Right renal pelvis (tissue), 4 donors: ENCODE results near the gene CSNK2A2. TPM values are rescaled to one million over a fixed set of nuclear protein-coding genes. Genes with fewer than 3 reads are reported as not detected.

Experiments
- DNase-seq, 4 donors: peaks; one replicate each; pipeline ENCODE4 v3.0.0-alpha.2; 2013; ENCODE audit warnings: low read depth in 4 of 4, low spot score in 3 of 4, missing footprints in 1 of 4
- polyA plus RNA-seq, 4 donors: library from polyadenylated mRNA; unstranded; fragments of 120-200 nt; gene quantifications; one replicate each; pipeline ENCODE4 v1.2.1, GENCODE V29; 2013; ENCODE audit not compliant: insufficient read length in 4 of 4

Gene CSNK2A2
- polyA plus RNA-seq, 4 donors: 64.5 to 74.9 (median 70.2) TPM

DNA sequence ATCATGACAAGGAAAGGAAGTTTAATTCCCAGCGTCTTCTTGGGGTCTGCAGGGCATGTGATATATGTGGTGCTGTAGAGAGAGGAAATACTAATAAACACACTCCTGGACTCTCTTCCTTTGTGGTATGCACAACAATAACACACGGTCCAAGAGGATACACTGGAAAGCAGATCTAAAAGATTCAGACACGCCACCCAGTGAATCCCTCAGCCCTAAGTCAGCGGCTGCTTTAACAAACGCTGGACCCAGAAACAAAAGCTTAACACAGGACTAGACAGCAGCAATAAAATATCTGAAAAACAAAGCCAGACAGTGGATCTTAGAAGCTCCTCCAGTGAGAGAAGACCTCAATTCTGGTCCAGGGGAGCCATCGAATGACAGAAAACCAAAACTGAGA is 81.8 kb downstream of the CSNK2A2 start:
- DNase-seq: no peak

DNA sequence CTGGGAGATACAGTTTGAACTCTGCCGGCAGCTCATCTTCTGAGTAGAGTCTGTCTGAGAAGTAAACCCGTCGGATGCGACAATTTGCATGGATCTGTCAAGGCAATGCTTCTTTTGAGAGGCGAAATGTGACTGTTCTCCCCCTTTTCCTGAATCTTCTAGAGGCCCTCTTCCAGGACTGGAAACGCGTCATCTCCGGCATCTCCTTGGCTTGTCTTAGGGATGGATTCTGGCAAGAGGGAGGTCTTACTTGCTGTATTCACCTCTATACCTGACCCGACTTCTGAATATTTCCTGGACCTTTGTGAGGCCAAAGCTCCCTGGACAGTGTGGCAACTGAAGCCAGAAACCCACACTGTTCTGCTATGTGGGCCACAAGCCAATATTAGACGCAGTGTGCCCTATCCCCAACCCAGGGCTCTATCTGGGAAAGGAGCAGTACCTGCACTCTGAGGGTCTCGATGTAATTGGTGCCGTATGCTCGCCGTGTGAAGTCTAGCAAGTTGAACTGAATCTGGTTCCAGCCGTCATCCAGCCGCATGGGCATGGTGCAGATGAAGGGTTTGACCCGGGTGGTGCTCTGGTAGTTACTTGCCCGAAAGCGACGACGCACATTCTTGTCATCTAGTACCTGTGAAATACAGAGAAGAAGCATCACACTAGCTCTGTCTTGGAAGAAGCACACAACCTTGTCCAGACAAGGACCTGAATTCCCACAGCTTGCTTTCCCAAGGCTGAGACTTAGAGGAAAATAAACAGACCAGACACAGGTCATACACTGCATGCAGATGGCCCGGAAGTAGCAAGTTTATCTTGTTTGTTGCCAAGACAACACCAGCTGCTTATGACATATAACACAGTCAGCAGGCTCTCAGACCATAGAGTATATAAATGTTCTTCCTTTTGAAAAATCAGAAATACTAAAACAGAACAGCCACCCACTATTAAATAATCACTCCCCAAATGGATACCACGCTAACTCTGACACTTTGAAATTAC is 82.8 kb downstream of the CSNK2A2 start:
- DNase-seq: no peak

GRCh38 chr16:58111302-58111627 is 86.6 kb downstream of the CSNK2A2 start:
- no peak for DNase-seq

DNA sequence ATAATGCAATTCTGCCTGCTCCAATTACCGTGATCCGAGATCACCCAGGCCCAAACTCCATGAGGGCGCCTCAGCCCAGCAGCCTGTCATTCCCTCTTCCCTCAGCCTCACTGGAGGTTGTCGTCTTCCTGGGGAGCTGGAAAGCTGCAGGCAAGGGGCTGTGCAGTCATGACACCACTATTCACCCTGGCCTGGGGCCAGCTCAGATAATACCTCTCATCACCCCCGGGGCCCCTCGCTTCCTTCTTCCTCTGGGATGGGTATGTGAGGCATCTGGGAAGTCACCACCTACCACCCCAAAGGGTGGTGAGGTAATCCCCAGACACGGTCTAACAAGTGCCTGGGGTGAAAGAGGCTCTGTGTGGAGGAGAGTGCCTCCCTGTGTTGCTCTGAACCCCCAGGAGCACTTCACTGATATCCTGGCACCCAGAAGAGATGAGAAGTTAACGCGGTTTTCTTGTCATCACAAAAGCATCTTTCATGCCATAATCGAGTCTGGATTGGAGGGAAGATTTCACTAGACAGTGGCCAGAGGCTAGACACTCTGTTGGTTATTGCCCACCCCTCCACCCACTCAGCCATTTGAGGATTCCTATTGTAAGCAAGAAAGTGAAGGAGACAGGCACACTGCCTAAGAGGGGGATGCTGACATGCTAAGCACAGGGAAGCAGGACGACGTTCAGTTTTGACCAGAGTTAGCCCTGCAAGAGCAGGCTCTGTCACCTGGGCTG is 87.2 kb downstream of the CSNK2A2 start:
- DNase-seq: no peak

DNA sequence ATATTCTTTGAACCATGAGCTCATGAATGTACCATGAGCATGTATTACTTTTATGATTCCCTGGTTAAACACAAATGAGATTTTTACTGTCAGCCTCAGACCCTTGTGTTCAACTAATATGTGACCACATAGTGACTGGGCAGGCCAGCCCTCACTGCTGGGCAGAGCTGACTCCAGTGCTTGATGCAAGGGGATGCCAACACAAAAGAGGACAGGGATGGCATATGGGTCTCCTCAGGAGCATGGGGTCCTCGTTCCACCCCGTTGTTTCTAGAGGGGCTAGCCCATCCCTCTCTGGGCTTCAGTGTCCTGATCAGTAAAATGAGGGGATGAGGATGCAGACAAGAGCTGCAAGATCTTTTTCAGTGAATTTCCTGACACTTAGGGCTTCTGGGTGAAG is 88.0 kb downstream of the CSNK2A2 start:
- DNase-seq: no peak

- no peak for DNase-seq
Measured at GRCh38 chr16:58109330-58109729, 88.6 kb downstream of the CSNK2A2 start.

Other genes with a start within 250 kb of the CSNK2A2 start
- under 1 TPM; 0.03 to 0.27 (median 0.11) TPM for gene CNGB1, start 227.0 kb downstream of the CSNK2A2 start, polyA plus RNA-seq
- gene ZNF319, start 197.4 kb downstream of the CSNK2A2 start, polyA plus RNA-seq: 10 to 100 TPM; 10.4 to 12.3 (median 11.4) TPM
- 10 to 100 TPM; 22.2 to 25.2 (median 24.1) TPM for gene USB1, start 196.7 kb downstream of the CSNK2A2 start, polyA plus RNA-seq
- 10 to 100 TPM; 13.7 to 22.2 (median 14.4) TPM for gene MMP15, start 172.4 kb downstream of the CSNK2A2 start, polyA plus RNA-seq
- 10 to 100 TPM; 68.1 to 78.8 (median 71.6) TPM for gene CFAP20, start 68.7 kb downstream of the CSNK2A2 start, polyA plus RNA-seq
- gene PRSS54, start 96.9 kb upstream of the CSNK2A2 start, polyA plus RNA-seq: under 1 TPM in 1 of 4 donors, not detected in 3; 0.04 TPM
- 10 to 100 TPM; 11.5 to 14.0 (median 12.4) TPM for gene GINS3, start 194.4 kb upstream of the CSNK2A2 start, polyA plus RNA-seq